Activated T-helper 1 cell treated with Interleukin-2 at 50 U/mL for 16 hours (primary cell): ENCODE measurements around the gene ZNF550.
"Not testable (repeated sequence)": the region's sequence is repeated elsewhere in the genome, so short reads cannot be mapped to it uniquely, and the experiment has no call there.

ENCODE experiments used
- DNase-seq: peaks from one replicate; pipeline ENCODE4 v3.0.0-alpha.2; 2020; ENCODE audit warnings: low read depth

Gene ZNF550

GRCh38 chr19:57527136-57527881 is 32.4 kb downstream of the ZNF550 start, which contains the start of gene ZNF549:
Gene ZNF549, plus strand, starts transcription at chr19:57527356. Its CDS starts 218 bp downstream, at chr19:57527574.
- DNase-seq: peak; percentile 83

- DNase-seq: not testable (repeated sequence)
Measured at GRCh38 chr19:57518021-57518420, 41.6 kb downstream of the ZNF550 start.

DNA sequence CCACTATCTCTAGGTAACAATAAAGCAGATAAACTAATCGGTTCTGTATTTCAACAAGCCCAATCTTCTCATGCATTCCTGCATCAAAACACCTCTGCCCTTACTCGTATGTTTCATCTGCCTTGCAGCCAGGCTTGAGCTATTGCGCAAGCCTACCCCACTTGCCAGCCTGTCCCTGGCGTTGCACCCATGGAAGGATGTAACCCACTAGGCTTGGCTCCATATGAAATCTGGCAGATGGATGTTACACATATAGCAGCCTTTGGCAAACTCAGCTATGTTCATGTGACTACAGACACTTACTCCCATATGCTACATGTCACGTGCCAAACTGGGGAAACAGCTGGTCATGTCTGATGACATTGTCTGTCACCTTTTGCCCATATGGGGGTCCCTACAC is 44.4 kb downstream of the ZNF550 start:
- no peak for DNase-seq

GRCh38 chr19:57512845-57513244 is 46.8 kb downstream of the ZNF550 start:
- DNase-seq: no peak

DNA sequence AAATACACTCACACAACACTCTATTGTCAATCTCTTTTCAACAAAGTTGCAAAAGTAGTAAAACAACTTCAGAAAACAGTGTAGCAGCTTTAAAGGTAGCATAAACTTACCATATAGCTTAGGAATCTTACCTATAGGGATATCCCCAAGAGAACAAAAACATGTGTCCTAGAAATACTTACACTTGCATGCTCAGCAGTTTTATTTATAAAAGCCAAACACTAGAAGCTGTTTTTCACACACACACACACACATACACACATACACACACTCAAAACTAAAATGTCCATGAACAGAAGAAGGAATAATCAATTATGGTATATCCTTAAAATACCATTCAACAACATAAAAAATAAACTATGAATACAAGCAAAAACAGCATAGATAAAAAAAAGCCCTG is 48.2 kb downstream of the ZNF550 start:
- DNase-seq: no peak

- DNase-seq: no peak
Measured at GRCh38 chr19:57506163-57506562, 53.5 kb downstream of the ZNF550 start.

DNA sequence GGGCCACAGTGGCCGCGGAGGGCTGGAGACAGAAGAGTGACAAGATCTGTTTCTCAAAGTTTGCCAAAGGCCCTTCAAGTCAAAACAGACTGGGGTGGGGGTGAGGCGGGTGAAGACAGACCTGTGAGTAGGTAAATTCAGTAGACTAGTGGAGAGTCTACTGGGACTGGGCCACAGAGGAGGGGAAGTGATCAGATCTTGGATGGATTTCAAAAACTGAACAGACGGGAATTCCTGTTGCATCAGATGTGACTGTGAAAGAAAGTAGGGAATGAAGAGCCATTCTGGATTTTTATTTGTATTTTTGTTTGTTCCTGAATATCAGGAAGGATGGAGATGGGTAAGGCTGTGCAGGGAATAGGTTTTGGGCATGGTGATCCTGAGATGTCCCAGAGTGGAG is 59.3 kb downstream of the ZNF550 start:
- DNase-seq: not testable (repeated sequence)

GRCh38 chr19:57499680-57500395 is 59.8 kb downstream of the ZNF550 start, which contains the start of gene ZNF773:
Gene ZNF773, plus strand, starts transcription at chr19:57499938. Its CDS starts 143 bp downstream, at chr19:57500081.
- peak; percentile 94 for DNase-seq

DNA sequence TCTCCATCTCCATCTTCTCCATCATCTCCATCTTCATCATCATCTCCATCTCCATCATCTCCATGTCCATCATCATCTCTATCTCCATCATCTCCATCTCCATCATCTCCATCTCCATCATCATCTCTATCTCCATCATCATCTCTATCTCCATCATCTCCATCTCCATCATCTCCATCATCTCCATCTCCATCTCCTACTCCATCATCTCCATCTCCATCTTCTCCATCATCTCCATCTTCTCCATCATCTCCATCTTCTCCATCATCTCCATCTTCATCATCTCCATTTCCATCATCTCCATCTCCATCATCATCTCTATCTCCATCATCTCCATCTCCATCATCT is 60.4 kb downstream of the ZNF550 start:
- DNase-seq: not testable (repeated sequence)

GRCh38 chr19:57488299-57488644 is 71.4 kb downstream of the ZNF550 start:
- not testable (repeated sequence) for DNase-seq

- DNase-seq: peak; percentile 91
Measured at GRCh38 chr19:57487477-57488298, 72.0 kb downstream of the ZNF550 start, which contains the start of gene ZNF419. Gene ZNF419, plus strand, starts transcription at chr19:57487750. Its CDS starts 201 bp downstream, at chr19:57487951.
